GM21526 (cell line): ENCODE results near the gene CYBA.

Source experiments
- ATAC-seq: cut with Tn5 transposase; IDR thresholded peaks from one replicate; pipeline ENCODE4 v1.9.1; 2021; ENCODE audit warnings: moderate library complexity; ENCODE audit not compliant: unreplicated experiment, low FRiP score

Gene CYBA

DNA sequence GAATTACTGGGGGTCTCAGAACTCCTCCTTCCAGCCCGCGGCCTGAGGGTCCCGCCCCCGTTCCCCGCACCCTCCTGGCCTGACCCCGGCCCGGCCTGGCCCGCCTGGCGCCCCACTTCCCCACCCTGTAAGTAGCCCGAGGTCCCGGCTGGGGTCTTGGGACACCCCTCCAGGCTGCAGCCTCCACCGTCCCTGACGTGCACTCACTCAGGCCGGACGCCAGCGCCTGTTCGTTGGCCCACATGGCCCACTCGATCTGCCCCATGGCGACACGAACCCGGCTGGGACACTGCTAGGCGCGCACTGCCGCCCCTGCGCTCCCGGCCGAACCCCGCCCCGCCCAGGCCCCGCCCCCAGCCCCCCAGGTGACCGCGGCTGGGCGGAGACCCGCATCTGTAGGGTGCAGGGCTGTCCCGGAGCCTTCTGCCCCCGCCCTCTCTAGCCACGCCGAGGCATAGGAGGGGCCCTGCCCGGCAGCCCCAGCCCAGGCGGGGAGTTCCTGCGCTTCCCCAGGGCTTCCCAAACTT is at the start of gene CYBA:
Gene CYBA (minus strand): TSS at position 305 of the 527 bp plus-strand sequence. CDS start 40 bp downstream, at position 265.
- peak; percentile 54 for ATAC-seq

DNA sequence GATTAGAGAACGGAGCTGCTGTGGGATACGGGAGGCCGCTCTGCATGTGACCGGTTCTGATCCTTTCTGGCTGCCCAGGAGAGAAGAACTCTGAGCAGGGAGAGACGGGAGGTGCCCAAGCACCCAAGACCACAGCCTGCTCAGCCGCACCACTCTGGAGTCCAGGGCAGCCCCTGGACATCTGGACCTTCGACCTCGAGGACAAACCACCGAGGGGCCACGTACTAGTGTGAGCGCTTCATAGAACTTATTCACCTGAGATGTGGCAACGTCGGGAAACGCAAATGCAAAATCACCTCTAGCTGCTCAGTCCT is 49.4 kb upstream of the CYBA start:
- ATAC-seq = no peak

DNA sequence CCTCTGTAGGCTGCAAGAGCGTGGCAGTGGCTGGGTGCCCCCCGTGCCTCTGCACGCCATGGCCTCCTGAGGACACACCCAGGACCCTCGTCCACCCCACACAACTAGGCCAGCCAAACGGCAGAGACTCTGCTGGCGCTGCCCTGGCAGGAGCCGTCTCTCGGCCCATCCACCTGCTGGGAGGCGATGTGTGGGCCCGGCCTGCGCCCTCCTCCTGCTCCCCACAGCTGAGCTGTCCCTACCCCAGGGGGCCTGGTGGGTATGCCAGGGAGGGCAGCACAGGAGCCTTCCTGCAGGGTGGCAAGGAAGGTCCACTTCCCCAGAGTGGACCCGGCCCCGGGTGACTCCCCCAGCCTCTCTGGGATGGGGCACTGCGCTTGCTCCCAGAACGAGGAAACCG is 48.3 kb upstream of the CYBA start:
- no peak for ATAC-seq

DNA sequence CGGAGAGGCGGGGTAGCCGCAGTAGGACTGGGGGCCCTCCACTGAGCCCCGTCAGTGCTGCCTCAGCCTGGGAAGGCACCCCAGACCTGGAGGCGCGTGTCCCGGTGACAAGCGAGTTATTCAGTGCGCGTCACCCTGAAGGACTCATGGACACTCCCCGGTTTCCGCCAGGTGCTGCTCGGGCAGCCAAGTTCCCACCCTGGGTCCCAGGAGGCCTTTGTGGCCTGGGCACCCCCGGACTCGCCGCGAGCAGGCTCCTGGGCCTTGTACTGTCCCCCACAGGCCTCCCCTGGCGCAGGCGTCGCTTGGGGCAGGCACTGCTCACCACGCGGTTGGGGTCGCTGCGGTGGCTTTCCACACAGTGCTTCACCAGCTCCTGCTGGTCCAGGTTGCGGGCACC is 47.8 kb upstream of the CYBA start:
- ATAC-seq = no peak

DNA sequence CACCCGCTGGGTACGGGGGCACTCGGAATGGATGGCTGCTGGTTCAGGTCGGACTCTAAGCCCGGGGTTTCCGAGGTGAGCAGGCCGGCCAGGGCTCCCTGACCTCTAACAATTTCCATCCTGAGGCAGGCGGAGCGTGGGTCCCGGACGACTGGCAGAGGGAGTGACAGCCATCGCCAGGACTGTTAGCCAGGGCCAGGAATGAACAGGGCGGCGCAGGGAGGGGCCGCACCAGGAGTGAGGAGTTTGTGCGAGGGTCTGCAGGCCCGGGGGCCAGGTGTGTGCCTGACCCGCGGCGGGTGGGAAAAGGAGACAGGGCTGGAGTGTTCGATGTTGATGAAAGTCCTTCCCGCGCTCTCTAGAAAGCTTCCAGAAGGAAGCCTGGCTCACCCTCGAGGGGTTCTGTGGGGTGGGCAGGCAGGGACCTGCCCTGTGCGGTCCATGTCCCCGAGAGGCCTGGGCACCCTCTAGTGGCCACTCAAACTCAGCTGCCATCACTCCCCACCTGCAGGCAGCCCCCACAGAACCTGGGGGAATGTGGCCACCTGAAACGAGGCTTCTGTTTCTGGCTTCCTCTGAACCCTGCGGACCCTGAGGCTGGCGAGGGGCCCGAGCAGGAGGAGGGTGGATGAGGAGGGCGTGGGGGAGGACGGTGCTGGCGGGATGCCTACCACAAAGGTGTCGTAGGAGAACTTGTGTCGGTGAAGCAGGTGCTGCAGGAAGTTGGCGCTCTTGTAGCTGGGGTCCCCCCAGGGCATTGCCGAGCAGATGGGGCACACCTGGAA is 47.2 kb upstream of the CYBA start:
- no peak for ATAC-seq

DNA sequence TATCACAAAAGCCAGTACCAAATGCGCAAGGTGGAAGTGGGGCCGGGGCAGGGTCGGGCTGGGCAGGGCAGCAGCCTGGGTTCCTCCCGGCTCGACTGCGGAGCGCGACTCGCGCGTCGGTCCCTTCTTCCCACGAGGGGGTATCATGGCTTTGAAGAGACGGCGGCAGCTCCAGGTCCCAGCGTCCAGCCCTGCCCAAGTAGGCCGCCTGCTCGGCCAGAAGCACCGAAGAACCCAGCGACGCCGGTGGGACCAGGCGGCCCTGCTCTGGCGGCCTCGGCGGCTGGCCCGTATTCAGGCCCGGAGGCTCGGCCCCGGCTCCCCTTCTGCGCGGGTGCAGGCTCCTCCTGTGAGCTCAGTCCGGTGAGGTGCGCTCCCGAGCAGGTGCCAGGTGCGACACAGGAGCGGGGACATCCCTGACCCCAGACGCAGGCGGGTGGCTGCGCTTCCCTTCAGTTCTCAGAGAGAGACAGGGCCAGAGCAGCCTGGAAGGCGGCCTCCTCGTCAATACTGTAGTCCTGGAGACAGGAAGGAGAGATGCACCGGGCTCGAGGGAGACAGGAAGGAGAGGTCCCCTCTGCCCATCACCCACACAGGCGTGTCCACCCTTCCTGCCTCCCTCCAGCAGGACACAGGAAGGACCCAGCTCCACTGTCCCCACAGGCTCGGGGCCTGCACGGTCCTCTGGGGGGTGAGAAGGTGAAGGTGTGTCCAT is 46.4 kb upstream of the CYBA start:
- no peak for ATAC-seq

DNA sequence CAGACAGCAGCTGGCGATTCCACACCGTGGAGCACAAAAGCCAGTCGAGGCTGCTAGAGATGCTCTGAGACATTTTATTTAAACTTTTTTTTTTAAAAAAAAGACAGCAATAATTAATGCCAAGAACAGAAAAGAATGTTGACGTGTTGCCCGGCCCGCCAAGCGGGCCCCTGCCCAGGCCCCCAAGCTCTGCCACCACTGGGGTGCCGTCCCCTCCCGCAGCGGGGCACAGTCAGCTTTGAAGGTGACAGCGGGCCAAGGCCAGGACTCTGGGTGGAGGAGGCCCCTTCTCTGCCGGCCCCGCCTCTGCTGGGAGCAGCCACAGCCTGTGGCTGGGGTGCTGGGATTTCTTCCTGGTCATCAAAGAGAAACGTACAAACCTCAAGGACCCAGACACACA is 45.6 kb upstream of the CYBA start:
- no peak for ATAC-seq

DNA sequence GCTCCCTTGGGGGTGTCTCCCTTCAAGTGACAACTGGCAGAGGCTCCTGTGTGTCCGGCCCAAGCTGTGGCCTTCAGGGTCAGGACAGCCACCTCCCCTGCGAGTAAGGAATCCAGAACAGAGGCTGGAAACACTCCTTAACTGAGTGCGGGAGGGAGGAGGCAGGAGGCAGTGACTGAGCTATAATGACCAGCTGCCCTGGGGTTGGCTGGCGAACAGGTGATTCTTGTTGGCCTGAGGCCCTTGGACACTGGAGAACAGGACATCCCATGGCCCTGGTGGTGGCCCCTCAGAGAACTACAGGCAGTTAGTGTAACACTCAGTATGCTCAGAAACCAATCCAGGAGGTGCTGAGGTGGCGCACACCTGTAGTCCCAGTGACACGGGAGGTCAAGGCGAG is 44.9 kb upstream of the CYBA start:
- no peak for ATAC-seq

DNA sequence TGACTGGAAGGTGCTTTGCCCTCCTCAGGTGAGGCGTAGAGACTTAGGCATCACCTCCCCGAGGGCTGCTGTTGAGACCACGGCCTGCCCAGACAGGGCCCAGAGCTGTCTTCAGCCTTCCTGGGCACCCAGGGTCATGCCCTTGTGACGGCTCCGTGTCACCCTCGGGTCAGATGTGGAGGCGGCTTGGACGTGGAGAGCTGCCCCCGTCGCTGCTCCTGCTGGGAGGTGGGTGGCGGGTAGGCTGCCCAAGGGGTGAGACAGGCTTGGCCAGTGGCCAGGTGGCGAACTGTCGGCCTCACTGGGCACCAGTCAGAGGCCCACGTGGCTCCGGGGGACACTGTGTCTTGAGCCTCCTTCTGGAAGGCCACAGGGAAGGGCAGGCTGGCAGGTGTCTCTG is 44.4 kb upstream of the CYBA start:
- ATAC-seq = no peak

DNA sequence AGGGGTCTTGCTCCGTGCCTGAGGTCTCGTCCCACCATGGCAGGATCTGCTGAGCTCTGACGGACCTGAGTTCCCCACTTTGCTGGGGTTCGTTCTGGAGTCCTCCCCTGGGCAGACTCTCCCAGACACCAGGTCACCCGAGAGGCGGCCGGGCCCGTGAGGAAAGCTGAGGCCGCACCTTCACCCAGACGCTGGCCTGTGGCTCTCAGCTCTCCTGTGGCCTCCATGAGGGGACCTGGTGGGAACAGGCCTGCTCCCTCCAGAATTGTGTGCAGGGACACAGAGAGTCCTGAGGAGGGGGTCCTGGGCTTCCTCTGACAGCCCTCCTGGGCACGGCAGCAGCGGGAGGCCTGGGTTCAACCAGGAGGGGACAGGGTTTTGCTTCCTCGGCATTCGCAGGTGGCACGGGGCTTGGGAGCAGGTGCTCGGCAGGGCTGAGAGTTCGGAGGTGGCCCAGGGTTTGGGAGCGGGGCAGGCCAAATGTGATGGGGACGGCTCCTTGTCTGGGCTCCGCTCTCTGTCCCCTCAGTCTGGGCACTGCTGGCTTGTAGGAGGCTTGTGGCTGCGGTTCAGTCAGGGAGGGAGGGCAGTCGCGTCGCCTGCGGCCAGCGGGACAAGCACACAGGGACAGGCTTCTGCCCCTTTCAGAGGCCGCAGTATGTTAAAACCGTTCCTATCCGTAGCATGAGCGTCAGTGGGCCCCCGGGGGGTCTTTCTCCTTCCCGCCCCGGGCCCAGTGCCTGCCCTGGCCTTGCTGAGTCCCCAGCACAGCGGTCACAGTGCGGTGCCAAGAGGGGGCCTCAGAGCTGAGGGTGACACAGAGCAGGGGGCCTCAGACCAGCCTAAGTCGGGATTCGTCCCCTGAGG is 43.6 kb upstream of the CYBA start:
- ATAC-seq = no peak

DNA sequence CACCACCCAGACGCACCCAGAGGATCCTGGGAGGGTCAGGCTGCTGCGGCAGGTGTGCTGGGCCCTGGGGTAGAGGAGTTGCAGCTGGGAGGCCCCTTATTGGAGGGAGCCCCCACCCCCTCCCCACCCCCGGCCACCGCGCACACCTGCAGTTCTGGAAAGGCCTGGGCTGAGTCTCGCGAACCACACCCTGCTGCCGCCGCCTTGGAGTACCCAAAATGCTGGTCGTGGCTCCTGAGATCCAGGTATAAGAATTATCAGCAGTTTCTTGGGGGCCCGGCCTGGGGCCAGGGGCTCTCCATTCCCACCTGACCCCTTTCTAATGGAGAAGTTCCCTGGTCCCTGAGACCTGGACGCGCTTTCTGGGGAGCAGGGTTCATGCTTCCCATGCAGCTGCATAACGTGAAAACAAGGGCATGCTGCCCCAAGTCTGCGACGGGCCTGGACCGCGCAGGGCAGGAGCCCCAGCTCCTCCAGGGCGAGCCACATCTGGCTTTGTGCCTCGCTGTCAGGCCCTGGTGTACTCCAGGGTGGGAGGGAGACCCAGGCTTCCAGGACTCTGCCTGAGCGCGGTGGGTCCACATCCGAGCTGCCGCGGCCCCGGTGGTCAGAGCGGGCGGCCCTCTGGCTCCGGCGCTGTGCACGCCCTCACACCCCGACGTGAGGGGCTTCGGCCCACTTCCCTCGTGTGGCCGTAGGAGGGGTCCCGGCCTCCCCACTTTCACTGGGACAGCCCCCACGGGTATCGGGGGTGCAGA is 42.7 kb upstream of the CYBA start:
- ATAC-seq = no peak

DNA sequence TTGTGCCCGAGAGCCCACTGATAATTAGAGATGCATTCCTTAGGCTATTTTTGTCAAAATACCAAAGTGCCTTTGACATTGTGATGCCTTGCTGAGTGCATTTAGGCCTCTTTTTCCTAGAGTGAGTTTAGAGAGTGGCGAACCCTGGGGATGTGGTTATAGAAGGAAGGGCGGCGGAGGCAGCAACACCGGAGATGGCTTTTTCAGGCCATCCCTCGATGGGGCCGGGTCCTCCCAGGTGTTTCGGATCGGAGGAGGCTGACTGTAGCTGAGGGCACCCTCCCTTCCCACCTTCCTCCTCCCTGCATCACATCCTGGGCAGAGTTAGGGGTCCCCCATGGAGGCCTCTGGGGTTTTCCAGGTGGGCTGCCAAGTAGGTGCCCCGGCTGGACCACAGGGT is 42.0 kb upstream of the CYBA start:
- no peak for ATAC-seq

DNA sequence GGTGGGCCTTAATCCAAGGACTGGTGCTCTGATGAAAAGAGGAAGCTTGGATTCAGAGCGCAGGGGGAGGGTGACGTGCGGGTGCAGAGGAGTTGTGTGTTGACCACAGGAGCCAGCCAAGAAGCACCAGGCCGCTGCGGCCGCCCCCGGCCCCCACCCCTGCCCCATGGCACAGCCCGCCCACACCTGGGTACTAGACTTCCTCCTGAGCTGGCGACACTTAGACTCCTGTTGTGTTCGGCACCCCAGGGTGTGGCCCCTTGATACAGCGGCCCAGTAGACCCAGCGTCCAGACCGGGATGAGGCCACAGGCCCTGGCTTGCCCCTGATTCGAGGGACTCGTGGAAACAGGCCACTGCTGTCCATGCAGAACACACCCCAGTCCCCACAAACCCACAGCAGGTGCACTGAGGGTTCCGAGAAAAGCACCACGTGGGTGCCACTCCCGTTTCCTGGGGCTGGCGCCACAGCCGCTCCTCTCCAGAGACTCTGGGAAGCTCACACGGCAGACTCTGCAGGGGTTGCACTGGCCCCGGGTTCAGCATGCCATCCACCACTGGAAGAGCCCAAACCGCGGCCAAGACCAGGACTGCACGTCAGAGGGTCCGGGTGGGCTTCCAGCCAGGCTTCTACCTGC is 41.2 kb upstream of the CYBA start:
- no peak for ATAC-seq

DNA sequence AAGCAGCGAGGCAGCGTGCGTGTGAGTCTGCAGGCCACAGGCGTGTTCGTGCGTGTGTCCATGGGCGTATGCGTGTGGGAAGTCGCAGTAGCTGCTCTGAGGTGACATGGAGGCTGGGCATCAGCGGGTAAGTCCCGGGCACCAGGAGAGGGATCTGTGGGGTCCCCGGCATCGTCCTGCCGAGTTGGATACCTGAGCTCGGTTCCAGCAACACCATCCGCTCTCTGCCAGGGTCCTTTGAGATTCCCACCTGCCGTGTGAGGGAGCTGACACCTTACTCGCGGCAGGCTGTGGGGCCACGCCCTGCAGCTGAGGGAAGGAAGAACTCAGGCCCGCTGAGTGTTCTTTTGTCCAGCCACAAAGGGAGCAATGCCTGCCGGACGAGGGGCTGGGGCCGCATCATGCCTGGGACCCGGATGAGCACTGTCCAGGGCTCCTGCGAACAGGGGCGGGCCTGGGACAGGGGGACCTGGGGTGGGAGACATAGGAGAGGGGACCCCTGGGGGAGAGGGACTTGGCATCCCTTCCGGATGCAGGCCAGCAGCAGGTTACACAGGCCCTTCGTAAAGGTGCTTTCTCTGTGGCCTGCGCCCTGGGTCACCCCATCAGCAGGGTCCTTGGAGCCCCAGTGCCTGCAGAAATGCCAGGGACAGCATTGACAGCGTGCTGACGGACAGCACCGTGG is 40.4 kb upstream of the CYBA start:
- ATAC-seq = no peak

DNA sequence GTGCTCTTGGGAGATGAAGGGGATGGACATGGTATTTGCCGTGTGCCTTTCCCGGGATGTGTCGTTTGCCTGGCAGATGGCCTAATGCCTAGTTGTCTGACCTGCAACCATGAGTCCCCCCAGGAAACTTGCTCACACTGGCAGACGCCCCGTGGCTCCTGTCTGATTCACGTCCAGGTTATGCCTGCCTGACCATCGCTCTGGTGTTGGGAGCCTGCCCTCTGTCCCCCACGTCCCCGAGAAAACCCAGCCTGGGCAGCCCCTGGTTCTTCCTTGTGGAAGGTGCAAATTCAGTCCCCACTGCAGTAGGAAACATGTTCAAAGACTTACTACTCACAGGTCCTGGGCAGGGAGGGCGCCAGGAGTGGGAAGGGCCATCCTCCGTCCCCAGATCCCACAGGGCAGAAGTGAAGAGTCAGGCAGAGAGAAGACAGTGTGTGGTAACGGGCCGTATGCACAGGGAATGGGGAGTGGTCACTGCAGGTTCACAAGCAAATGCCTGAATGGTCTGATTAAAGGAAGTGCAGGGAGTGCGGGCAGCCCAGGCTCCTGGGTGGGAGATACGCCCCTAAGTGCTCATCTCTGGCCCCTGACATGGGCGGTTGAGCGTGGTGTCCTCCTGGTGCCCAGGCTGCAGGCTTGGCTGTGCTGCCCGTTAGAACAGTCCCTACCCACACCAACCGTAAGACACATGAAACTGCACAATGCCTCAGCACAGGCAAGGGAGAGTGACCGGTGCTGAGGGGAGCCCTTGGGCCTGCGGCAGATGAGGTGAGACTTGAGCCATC is 39.7 kb upstream of the CYBA start:
- ATAC-seq = no peak

DNA sequence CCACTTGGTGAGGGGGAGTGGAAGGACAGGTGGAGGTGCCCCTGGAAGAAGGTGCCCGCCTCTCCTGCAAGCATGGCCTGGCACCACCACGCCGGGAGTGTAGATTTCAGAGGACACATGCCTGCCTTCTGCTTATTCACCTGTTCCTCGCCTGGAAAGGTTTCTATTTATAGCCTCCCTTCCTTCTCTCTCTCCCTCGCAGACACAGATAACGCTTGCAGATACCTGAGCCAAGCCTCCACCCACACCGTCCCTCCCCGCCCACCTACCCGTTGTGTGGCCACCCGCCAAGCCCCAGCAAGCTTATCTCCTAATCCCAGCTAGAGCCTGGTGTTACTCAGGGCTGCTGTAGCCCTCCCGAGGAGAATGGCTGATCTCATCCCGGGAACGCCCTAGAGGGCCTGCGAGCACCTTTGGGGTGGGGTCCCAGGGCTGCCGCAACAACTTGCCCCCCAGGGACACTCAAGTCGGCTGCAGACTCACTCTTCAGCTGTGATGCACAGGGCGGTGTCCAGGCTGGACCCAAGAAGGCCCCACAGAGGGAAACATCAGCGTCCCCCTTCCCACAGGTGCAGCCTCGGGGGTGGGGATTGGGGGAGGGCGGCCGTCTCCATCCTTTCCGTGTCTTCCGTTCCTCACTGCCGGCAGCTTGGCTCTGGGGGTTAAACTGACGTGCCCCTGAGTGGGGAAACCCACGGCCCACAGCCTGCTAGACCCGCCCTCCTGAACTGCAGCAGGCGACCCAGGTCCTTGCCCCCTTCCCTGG is 37.3 kb upstream of the CYBA start:
- ATAC-seq = no peak

DNA sequence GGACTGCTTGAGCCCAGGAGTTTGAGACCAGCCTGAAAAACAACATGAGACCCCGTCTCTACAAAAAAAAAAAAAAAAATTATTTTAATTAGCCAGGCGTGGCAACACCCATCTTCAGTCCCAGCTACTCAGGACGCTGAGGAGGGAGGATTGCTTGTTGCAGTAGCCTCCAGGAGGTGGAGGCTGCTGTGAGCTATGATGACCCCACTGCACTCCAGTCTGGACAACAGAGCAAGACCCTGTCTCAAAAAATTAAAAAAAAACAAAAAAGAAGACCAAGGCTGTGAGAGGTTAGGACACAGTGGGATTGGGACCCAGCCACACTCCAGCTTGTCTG is 36.8 kb upstream of the CYBA start:
- ATAC-seq = no peak

DNA sequence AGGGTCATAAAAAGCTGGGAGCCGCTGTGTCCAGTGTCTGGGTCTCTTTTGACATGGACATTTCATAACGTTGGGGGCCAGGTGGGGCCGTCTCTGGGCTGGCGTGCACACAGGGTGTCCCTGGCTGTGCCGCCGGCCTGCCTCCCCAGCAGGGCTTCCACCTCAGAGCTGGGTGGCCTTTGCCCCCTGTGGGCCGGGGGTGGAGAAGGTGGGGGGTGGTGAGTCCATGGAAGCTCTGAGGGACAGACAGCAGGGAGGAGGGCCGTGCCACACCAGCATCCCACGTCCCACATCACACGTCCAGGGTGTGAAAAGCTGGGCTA is 36.4 kb upstream of the CYBA start:
- no peak for ATAC-seq
